Measurements from ENCODE around the gene FOXC2.
A peak's percentile ranks its signal among the peaks of the same experiment; 100 is the strongest.

FOXC2 gene

GRCh38 chr16:86573646-86574508 lies 7.2 kb downstream of the FOXC2 start:
- DNase-seq (ENCODE audit: low read depth in 2 of 2), result no peak

GRCh38 chr16:86574646-86575045 lies 8.0 kb downstream of the FOXC2 start:
- no peak for DNase-seq (ENCODE audit: low read depth in 2 of 2)

DNA sequence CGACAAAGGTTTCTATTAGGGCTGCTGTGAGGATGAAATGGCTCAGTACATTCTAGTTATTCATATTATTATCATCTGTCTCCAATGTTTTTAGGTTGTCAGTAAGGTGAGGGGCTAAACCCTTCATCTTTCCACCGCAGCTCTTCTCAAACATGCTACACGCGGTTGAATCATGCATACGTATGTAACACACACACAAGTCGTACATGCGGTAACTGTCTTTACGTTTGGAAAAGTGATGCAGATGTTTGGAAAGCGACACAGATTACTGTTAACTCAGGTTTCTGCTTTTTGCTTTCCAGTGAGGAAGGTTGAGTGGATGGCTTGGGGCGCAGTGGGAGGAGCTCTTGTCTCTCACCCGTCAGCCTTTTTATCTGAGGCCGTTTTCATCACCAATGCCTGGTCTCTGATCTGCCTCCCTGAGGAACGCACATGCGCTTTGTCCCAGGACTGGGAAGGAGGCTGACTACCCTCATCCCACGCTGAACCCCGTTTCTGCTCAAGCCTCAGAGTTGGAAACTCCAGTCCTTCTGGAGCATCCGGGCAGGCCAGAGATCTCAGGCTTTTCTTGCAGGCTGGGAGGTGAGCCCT lies 8.6 kb downstream of the FOXC2 start:
- no peak for DNase-seq (ENCODE audit: low read depth in 2 of 2)

- DNase-seq (ENCODE audit: low read depth in 2 of 2), result peak; percentile 16 to 39
Observed at GRCh38 chr16:86575754-86576557, 9.3 kb downstream of the FOXC2 start.

GRCh38 chr16:86576591-86577313 lies 10.1 kb downstream of the FOXC2 start:
- DNase-seq (ENCODE audit: low read depth in 2 of 2), result no peak

DNA sequence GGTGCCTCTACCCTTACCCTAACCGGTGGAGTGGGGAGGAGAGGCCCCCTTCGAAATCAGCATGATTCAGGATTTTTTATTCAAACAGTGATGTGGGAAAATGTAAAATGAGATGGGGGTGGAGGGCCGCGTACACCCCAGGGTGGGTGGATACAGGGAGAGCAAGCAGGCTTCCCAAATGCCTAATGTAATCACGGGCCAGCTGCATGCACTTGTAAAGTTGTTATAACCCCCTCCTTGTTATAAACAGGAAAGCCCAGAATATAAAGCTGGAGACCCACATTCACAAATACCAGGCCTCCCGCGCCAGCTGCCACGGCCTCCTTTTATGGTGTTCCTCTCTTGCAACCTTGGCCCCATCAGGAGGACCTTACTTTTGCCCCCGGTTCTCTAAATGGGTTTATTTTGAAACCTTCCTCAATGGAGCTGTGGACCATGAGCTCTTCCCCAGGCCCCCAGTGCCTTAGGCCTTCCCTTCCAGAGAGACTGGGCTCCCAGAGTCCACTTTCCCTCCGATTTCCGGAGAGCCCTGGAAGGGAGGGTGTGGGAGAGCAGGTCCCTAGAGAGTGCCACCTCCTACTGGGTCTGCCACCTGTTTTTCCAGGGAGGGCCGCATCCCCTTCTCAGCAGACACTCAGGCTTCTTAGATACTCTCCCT lies 10.8 kb downstream of the FOXC2 start:
- DNase-seq (ENCODE audit: low read depth in 2 of 2), result no peak

DNA sequence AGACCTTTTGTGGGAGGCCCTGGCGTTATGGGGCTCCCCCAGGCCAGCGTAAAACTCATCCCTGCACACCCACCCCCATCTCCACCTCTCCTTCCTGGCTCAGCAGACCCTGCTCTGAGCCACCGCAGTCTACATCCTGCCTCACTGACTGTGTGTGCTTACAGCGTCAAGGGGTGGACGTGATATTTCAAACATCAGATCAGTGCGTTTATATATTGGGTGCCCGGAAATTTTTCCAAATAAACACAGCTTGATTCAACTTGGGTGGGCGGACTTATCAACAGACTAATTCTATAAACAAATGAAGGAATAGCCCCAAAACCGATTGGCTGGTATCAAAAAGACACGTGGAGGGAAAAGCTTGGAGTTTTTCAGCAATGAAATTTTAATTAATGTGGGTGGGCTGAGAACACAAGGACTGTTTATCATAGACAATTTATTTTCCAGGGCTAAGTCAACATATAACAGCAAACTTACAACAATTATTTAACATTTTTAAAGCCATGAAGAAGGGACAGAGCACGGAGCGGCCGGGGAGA lies 11.5 kb downstream of the FOXC2 start, which contains the start of gene FOXL1:
Gene FOXL1 (plus strand): TSS at position 489 of the 539 bp plus-strand sequence. CDS start 175 bp downstream, outside the sequence.
- DNase-seq (ENCODE audit: low read depth in 2 of 2), result no peak

- DNase-seq (ENCODE audit: low read depth in 2 of 2), result no peak
Observed at GRCh38 chr16:86578611-86579267, 12.1 kb downstream of the FOXC2 start.

- DNase-seq (ENCODE audit: low read depth in 2 of 2), result no peak
Observed at GRCh38 chr16:86579268-86580062, 12.8 kb downstream of the FOXC2 start.

DNA sequence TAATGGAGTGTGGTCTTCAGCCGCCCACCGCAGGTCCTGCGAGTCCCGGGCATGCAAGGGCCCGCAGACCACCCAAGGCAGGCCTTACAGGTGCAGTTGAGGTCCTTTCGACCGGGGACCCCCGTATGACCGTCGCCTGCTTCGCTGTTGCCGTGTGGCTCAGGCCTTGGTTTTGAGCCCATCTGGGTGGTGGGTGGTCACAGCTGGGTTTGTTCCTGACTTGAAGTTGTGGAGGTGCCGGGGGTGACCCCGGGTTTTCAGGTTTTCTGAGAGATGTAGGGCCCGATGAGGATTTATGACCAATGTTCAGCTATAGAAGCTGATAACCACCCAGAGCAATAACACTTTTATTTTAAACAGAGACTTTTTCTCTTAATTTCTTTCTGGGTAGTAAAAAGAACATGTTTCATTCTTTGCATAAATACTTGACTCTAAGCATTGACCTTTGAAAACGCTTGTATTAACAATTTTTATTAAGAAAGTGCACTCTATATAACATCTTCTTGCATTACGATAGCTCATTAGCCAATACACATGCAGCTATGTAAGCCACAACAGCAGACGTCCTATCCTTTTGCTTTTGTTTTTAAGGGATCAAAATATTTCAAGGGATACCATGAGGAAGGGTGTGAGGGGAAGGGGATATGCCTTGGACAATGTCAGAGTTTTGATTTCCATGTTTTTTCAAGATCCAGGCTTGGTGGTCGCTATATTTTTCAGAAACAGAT lies 13.6 kb downstream of the FOXC2 start:
- no peak for DNase-seq (ENCODE audit: low read depth in 2 of 2)

DNA sequence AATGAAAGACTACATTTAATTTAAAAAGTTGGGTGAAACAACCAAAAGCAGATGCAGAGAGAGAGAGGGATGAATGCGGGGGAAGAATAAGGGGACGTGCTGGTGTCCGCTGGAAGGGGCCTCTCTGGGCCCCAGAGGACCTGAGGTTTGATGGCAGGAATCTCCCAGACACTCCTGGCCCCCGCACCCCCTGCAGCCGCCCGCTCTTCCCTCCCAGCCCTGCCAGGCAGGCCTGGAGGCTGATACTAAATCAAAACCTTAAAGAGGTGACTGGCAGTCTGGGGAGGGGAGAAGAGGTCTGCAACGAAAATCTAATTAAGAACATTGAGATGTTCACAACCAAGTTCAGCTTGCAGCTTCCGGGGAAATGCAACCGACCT lies 14.2 kb downstream of the FOXC2 start:
- no peak for DNase-seq (ENCODE audit: low read depth in 2 of 2)

DNA sequence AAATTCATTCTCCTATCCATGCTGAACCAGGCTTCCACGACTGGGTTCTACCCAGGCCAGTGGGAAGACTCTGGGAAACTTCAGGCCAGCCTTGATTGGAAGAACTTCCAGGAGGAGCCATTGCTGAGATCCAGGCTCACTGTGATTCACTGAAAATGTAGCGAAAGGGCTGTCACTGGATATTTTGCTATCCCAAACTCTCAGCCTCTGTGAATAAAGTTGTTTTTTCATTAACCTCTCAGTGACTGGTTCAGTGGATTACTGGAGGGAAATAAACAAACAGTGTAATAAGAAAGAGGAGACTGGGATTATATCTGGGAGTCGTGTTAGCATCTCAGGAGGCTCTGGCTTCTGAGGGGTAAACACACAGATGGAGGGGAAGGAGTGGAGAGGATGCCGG lies 14.8 kb downstream of the FOXC2 start:
- DNase-seq (ENCODE audit: low read depth in 2 of 2), result no peak

GRCh38 chr16:86584071-86584685 lies 17.5 kb downstream of the FOXC2 start:
- DNase-seq (ENCODE audit: low read depth in 2 of 2), result no peak

DNA sequence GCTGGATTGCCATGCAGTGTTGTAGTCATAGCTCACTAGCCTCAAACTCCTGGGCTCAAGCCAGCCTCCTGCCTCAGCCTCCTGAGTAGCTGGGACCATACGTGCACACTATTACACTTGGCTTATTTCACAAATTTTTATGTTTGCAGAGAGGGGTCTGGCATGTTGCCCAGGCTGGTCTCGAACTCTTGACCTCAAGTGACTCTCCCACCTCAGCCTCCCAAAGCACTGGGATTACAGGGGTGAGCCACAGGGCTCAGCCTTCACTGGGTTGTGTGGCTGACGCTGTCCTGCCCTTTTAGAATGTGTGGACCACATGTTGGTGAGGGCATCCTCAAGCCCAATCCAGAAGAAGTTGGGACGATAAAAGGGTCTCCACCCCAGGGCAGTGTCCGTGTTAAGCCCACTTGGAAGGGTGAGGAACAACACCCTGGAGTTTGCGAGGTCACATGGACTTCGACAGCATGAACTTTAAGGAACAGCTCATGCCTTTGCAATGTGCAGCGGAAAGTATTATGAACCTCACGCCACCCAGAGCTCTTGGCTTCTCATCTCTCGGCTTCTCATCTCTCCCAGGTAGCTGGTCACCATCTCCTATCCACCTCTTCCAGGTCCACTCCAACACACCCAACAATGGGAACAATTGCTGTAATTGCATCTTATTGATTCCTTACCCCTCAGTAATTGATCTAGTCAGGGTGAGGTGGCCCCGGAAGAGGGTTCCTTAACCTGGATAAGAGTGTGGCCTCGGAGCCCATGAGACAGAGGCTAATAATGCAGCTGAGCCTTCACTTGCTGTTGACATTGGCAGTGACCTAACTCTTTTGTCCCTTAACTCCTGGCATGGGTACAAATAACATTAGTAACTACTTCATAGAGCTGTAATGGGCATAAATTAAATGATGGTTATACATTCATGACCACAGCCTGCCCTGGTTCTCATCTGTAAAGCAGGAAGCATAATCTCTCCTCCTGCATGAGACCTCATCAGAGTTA lies 18.4 kb downstream of the FOXC2 start:
- no peak for DNase-seq (ENCODE audit: low read depth in 2 of 2)

- no peak for DNase-seq (ENCODE audit: low read depth in 2 of 2)
Observed at GRCh38 chr16:86585821-86586611, 19.4 kb downstream of the FOXC2 start.

- no peak for DNase-seq (ENCODE audit: low read depth in 2 of 2)
Observed at GRCh38 chr16:86587487-86587886, 20.9 kb downstream of the FOXC2 start.
